SU-DHL-6 (cell line): ENCODE results near the gene ZNF575.
A peak's percentile ranks its signal among the peaks of the same experiment; 100 is the strongest.

Experiments
- H2AFZ ChIP-seq: fragments of 200-600 bp; sonication (generic); 2 replicates; pipeline ENCODE4 v1.6.1; 2014; ENCODE audit warnings: low read depth, mild to moderate bottlenecking, moderate library complexity, mixed read lengths, antibody characterized with exemption, low read length; ENCODE audit not compliant: severe bottlenecking
- H3F3A ChIP-seq: fragments of 200-600 bp; shearing (Covaris generic); 2 replicates; pipeline ENCODE4 v1.6.0; 2016; ENCODE audit warnings: antibody characterized with exemption, mild to moderate bottlenecking; ENCODE audit not compliant: insufficient read depth
- H3K27ac ChIP-seq: fragments of 200-600 bp; sonication (generic); 2 replicates; pipeline ENCODE4 v1.5.1; 2016; ENCODE audit warnings: low read depth, mild to moderate bottlenecking, low read length, moderate library complexity, mixed read lengths
- H3K27me3 ChIP-seq: fragments of 200-600 bp; sonication (generic), shearing (Covaris generic); 2 replicates; pipeline ENCODE4 v1.6.0; 2014; ENCODE audit warnings: mild to moderate bottlenecking, low read length
- H3K36me3 ChIP-seq: fragments of 200-600 bp; sonication (generic); 2 replicates; pipeline ENCODE4 v1.6.1; 2014; ENCODE audit warnings: mild to moderate bottlenecking, low read length, mixed read lengths
- H3K4me2 ChIP-seq: fragments of 300-600, 200-600 bp; shearing (Covaris generic), sonication (generic); 2 replicates; pipeline ENCODE4 v1.6.0; 2014; ENCODE audit warnings: low read length, low read depth, mild to moderate bottlenecking; ENCODE audit not compliant: poor library complexity, severe bottlenecking
- H3K4me3 ChIP-seq: fragments of 200-600 bp; sonication (generic); 2 replicates; pipeline ENCODE4 v1.5.1; 2014; ENCODE audit warnings: antibody characterized with exemption, low read length, mild to moderate bottlenecking, mixed read lengths; ENCODE audit not compliant: insufficient read depth, poor library complexity, severe bottlenecking
- H3K79me2 ChIP-seq: fragments of 200-600 bp; sonication (generic); 2 replicates; pipeline ENCODE4 v1.6.1; 2014; ENCODE audit warnings: mild to moderate bottlenecking, low read length, moderate library complexity; ENCODE audit not compliant: insufficient read depth
- H3K9ac ChIP-seq: fragments of 200-600 bp; sonication (generic); 2 replicates; pipeline ENCODE4 v1.7.0; 2014; ENCODE audit warnings: mild to moderate bottlenecking, low read length
- H3K9me2 ChIP-seq: fragments of 200-600 bp; sonication (generic); replicated peaks from 2 replicates; pipeline ENCODE4 v1.6.1; 2014; ENCODE audit warnings: low read length; ENCODE audit not compliant: insufficient read depth
- H3K9me3 ChIP-seq: fragments of 200-600 bp; sonication (generic); 2 replicates; pipeline ENCODE4 v1.6.1; 2014; ENCODE audit warnings: low read length, mixed read lengths; ENCODE audit not compliant: insufficient read depth
- H4K20me1 ChIP-seq: fragments of 200-600 bp; sonication (generic); 2 replicates; pipeline ENCODE4 v1.6.1; 2014; ENCODE audit warnings: low read depth, mild to moderate bottlenecking, antibody characterized with exemption, low read length, moderate library complexity, mixed read lengths
- CTCF ChIP-seq: fragments of 200-600 bp; sonication (generic); IDR thresholded peaks from one replicate; pipeline ENCODE4 v1.5.1; 2017; ENCODE audit warnings: antibody characterized with exemption, mild to moderate bottlenecking, low read length, moderate library complexity; ENCODE audit not compliant: insufficient read depth, poor library complexity, severe bottlenecking
- EZH2phosphoT487 ChIP-seq: fragments of 200-600 bp; sonication (generic), shearing (Covaris generic); conservative IDR thresholded peaks from 2 replicates; pipeline ENCODE4 v1.6.1; 2018; ENCODE audit warnings: mild to moderate bottlenecking, antibody characterized with exemption, low read length, moderate library complexity, mixed read lengths

The ZNF575 gene

GRCh38 chr19:43575955-43576878, 43.2 kb downstream of the ZNF575 start:
- Histone ChIP-seq H3K4me2 (peak overlapping the region; percentile 58), H2AFZ (peak overlapping the region; percentile 83), H3K36me3 (no peaks in the 10 kb centered on the region), H4K20me1 (no peaks in the 10 kb centered on the region), H3K4me3 (peak overlapping the region; percentile 44), H3K9ac (peak overlapping the region; percentile 37; the same call in 1 of the 2 replicates), H3K79me2 (peaks cover 8% of the 10 kb centered on the region; the same call in 1 of the 2 replicates), H3K9me2 (no peaks in the 10 kb centered on the region), H3K27ac (no peak overlapping the region), H3K9me3 (no peaks in the 10 kb centered on the region), H3K27me3 (no peaks in the 10 kb centered on the region), H3F3A (no peaks in the 10 kb centered on the region)
- no peak for TF ChIP-seq EZH2phosphoT487
- TF ChIP-seq CTCF, result no peak

GRCh38 chr19:43578787-43579186, 45.8 kb downstream of the ZNF575 start:
- H3K27ac ChIP-seq, result no peak overlapping the region
- peaks cover 8% of the 10 kb centered on the region; the same call in 1 of the 2 replicates for H3K79me2 ChIP-seq
- no peaks in the 10 kb centered on the region for H3K9me2 ChIP-seq
- no peak overlapping the region for H3K4me2 ChIP-seq
- H3K4me3 ChIP-seq, result no peak overlapping the region
- H3K9ac ChIP-seq, result no peak overlapping the region
- no peaks in the 10 kb centered on the region for H4K20me1 ChIP-seq
- no peaks in the 10 kb centered on the region for H3K27me3 ChIP-seq
- H2AFZ ChIP-seq, result no peak overlapping the region
- no peaks in the 10 kb centered on the region for H3K9me3 ChIP-seq
- H3F3A ChIP-seq, result no peaks in the 10 kb centered on the region
- TF ChIP-seq CTCF (no peak), EZH2phosphoT487 (no peak)
- H3K36me3 ChIP-seq, result no peaks in the 10 kb centered on the region

- H3K36me3 ChIP-seq, result no peaks in the 10 kb centered on the region
- H3K4me3 ChIP-seq, result no peak overlapping the region
- no peaks in the 10 kb centered on the region for H3K27me3 ChIP-seq
- H3K4me2 ChIP-seq, result no peak overlapping the region
- H3K9me2 ChIP-seq, result no peaks in the 10 kb centered on the region
- H4K20me1 ChIP-seq, result no peaks in the 10 kb centered on the region
- TF ChIP-seq CTCF (no peak), EZH2phosphoT487 (no peak)
- no peak overlapping the region for H3K27ac ChIP-seq
- H3K79me2 ChIP-seq, result no peaks in the 10 kb centered on the region
- H3K9me3 ChIP-seq, result no peaks in the 10 kb centered on the region
- H3K9ac ChIP-seq, result no peak overlapping the region
- no peaks in the 10 kb centered on the region for H3F3A ChIP-seq
- H2AFZ ChIP-seq, result no peak overlapping the region
These were observed 48.5 kb downstream of the ZNF575 start for GRCh38 chr19:43581467-43581866.
